Anterior cingulate cortex (tissue), 58 donors: ENCODE data around the gene FBRSL1.
"Not testable (repeated sequence)": the region's sequence is repeated elsewhere in the genome, so short reads cannot be mapped to it uniquely, and the experiment has no call there.

Experiments used
- DNase-seq, 58 donors: peaks; one replicate each; lab custom pipeline; 2025; lab: John Stamatoyannopoulos, UW

The FBRSL1 gene

DNA sequence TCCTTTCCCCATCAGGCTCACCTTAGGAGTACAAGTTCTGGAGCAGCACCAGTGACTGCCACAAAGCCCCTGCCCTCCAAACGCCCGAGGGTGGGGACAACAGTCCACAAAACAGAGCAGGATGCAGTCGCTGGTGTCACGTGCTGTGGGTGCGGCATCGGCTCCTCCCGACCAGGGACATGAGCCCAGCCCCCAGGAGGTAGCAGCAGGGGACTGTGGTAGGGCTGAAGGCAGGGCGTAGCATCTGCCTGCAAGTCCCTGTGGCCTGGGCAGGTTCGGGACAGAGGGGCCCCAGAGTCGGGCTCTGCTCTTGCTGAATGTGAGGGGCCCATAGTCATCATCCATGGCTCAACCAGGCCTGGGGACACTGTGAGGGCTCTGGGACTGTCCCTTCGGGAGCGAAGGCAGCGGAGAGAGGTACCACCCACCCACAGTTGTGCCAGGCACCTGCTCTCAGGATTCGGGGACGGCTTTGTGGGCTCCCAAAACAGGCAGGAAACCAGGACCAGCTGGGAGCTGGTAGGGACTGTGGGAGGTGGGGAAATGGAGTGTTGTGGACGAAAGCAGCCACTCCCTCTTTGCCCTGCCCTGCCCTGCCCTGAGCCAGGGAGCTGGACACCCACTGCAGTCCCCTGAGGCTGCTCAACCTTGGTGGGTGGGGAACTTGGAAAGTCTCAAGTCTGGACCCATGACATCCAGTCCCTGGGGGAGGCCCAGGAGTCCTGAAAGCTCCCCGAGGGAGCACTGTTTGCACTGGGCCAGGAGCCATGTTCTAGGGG, 30.7 kb downstream of the FBRSL1 start:
- DNase-seq, result no peak

DNA sequence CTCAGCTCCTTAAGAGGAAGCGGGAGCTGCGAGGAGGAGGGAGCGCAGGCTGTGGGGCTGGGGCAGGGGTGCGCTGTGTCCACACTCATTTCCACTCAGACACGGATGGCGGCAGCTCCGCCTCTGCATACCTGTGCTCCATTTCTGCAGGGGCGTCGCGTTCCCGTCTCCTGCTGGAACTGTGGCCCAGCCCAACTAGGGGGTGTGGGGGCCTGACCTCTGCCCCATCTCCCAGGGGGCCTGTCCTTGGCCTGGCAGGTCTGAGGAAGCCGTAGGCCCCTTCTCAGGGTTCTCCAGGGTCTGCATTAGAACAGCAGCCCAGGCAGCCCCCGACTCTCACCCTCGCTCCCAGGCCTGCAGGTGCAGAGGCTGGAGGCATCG, 31.2 kb downstream of the FBRSL1 start:
- DNase-seq, result no peak

DNA sequence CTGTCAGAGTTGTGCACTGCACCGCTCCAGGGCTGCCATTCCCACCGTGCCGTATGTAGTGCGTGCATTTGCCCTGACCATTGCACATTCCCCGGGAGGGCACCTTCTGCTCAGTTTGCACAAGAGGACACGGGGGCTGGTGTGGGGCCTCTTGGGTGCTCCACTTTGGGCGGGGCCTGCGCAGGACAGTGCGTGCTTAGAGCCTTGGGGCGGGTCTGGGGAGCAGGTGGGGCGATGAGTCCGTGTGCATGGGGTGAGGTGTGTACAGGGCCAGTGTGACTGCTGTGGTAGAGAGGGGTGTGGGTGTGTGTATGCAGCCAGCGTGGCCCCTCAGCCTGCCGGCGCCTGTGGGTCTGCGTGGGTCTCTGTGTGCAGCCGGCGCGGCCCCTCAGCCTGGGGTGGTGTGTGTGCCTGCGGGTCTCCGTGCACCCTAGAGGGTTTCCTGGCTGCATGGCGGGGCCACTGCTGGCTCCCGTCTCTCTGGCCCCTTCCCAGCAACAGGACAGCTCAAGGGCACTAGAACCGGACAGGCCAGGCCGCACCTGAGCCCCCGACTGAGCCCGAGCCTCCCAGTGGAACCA, 31.9 kb downstream of the FBRSL1 start:
- DNase-seq, result no peak

DNA sequence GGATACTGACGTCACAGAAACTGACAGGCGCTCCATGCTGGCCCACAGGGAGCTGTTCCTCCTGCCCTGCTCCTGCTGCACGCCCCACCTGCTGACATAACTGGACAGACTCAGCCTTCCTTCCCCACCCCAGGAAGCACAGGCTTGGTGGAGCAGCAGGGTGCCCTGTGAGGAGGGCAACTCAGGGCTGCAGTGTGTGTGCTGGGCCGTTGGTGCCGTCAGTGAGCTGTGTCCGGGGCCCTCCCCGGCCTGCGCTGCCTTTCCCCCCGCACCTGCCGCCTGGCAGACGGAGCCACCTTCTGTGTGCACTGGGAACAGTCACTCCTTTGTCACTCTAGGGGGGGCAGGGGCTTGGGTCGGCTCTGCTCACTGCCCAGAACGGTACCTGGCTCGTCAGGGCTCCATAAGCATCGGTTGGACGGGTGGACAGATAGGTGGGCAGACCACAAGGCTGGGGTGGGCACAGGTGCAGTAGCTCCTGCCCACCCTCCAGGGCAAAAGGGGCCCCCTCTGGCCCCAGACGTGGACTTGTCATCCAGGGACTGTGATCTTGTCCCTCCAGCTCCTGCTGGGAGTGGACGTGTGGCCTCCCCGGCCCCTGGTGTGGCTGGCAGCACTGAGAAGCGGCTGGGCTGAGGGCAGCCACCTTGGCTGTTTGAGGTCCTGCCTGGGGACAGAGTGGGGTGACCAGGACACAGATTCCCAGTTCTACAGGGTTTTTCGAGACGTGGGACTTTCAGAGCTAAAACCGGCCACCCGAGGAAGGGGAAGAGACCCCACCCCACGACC, 32.8 kb downstream of the FBRSL1 start:
- DNase-seq, result no peak

DNA sequence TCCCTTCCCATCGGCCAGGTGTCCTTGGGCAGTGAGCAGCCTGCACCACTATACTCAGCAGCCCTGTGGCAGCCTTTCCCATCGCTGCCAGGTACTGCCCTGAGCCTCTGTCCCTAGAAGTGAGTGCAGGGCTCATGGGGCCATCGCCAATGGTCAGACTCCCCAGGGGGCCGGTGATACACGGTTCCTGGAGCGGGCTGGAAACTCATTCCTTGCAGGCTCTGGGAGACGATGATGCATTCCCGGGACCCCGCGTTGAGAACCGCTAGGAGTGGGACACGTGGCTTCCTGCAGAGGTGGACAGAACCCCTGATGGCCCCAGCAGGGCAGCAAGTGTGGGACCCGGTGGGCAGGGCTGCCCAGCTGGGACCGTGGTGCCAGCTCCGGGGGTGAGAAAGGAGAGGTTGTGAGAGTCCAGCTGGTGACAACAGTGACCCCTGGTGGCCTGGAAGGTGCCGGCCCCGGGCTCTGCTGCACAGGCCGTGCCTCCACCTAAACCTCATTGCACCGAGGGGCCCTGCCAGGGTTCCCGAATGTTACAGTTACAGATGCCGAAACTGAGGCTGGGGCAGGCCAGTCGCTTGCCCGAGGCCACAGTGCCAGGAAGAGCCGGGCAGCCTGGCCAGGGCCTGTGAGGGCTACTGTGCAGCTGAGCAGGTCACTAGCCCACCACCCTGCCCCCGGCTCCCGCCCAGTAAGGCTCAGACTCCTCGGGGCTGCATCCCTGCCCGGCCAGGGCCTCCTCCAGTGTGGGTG, 33.8 kb downstream of the FBRSL1 start:
- peak in 53 of 58 donors; percentile 10 to 79 (median 52) for DNase-seq

DNA sequence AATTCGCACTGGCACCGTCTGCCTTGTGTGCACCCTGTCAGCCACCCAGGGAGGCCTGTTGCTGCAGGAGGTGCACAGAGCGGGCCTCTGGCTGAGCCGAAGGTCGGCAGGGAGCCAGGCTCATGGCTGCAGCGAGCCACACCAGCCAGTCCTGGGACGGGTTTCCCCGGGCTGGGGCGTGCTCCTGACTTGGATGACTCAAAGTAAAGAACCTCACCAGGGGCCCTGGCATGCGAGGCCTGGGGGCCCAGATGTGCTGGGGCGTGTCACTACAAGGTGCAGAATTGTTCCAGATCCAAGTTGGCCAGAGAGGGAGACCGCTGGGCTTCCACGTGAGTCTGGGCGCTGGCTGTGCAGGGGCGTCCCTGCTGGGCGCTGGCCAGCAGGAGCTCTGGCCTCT, 34.5 kb downstream of the FBRSL1 start:
- peak in 17 of 58 donors; percentile 16 to 60 (median 39) for DNase-seq

DNA sequence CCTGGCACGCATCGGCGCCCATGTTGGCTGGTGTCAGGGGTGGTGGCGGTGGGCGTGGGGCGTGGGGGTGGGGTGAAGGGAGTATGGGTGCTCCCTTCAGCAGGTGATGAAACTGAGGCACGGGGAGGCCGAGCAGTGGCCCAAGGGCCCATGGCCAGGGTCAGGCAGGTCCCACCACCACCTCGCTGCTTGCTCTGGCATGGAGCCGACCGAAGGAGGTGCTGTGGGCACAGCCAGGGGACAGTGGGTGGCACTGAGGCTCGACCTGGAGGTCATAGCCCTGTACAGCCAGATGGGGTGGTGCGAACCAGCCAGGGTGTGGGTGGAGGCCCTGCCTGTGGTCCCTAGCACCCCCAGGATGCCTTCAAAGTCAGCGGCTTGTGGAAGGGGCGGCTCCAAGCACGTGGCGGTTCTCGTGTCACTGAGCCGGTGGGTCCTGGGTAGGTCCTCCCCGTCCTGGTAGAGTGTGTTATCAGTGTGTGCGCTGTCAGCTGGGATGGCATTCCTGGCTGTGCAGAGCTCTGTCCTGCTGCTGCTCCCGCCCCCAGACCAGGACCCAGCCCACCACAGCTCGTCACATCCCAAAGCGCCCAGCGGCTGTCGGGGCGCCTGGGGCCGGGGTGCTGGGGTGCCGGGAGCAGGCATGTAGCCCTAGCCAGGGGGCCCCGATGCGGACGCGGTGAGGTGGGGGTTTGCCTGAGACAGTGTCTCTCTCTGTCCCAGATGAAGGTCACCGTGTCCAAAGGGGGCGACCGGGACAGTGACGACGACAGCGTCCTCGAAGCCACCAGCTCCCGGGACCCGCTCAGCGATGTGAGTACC, 35.3 kb downstream of the FBRSL1 start:
- no peak for DNase-seq

DNA sequence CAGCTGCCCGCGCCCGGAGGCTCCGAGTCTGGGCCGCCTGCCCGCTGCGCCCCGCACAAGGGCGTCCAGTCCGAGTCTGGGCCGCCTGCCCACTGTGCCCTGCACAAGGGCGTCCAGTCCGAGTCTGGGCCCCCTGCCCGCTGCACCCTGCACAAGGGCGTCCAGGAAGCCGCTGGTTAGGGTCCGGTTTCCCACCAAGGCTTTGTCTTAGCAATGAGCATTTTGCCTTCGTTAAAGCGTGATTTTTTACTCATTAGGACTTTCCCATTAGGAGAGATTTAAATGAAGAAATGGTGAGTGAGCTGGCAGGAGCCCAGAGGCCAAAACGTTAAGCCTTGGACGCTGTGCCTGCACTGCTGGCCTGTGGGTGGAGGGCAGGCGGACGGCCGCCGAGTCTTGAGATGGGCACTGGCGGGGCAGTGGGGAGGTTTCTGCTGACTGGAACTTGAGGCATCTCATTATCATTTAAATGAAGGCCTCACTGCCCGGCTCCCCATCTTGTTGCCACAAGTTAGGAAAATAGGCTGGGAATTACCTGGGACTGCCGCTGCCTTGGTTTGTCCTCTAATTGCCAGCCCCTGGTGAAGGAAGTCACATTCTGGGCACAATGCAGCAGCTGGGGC, 36.0 kb downstream of the FBRSL1 start:
- peak in 56 of 58 donors; percentile 15 to 96 (median 82) for DNase-seq

DNA sequence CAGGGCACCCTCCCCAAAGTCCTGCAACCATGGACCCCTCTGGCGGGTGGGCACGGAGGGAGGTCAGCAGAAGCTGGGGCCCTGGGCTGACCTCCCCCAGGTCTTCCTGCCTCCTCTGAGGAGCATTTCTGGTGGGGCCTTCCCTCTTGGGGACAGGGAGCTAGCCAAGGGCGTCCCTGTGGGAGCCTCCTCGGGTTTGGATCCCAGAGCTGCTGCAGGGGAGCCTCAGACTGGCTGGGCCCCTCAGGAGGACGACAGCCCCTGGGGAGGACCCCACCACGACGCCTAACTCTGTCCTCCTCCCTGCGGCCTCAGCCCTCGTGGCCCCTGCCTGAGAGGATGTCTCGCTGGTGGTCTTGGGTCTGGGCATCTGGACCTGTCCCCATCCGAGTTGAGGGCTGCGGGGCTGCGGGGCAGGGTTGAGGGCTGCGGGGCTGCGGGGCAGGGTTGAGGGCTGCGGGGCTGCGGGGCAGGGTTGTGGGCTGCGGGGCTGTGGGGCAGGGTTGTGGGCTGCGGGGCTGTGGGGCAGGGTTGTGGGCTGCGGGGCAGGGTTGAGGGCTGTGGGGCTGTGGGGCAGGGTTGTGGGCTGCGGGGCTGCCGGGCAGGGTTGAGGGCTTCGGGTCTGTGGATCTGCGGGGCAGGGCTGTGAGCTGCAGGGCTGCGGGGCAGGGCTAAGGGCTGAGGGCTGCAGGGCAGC, 37.4 kb downstream of the FBRSL1 start:
- DNase-seq, result no peak

DNA sequence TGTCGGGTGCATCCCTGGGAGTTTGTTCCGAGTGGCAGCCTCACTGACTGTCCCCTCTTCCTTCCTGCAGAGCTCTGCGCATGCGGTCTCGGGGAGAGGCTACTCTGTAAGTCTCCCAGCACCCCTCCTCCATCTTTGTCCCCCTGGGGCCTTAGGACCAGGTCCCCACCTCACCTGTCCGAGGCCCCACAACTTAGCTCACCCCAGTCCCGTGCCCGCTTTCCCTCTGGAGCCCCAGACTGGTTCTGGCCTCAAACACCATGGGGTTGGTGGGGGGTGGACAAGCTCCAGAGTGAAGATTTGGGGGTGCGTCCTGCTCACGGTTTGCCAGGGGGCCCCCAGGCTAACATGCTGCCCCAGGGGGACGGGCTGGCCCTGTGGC, 37.9 kb downstream of the FBRSL1 start:
- DNase-seq, result no peak

DNA sequence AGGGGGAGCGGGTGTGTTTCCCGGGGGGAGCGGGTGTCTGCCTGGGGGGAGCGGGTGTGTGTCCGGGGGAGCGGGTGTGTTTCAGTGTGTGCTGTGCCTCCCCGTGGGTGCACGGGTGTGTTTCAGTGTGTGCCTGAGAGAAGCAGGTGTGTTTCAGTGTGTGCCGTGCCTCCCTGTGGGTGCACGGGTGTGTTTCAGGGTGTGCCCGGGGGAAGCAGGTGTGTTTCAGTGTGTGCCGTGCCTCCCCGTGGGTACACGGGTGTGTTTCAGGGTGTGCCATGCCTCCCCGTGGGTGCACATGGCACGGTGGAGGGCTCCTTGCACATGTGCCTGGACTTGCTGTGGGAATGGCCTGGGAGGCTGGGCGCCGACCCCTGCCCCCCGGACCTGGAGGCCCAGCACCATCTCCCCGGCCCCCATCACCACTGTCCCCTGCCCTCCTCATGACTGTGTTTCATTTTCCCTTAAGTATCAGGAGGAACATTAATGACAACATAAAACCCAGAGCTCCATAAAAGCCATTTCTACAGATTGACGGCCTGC, 38.7 kb downstream of the FBRSL1 start:
- no peak for DNase-seq

DNA sequence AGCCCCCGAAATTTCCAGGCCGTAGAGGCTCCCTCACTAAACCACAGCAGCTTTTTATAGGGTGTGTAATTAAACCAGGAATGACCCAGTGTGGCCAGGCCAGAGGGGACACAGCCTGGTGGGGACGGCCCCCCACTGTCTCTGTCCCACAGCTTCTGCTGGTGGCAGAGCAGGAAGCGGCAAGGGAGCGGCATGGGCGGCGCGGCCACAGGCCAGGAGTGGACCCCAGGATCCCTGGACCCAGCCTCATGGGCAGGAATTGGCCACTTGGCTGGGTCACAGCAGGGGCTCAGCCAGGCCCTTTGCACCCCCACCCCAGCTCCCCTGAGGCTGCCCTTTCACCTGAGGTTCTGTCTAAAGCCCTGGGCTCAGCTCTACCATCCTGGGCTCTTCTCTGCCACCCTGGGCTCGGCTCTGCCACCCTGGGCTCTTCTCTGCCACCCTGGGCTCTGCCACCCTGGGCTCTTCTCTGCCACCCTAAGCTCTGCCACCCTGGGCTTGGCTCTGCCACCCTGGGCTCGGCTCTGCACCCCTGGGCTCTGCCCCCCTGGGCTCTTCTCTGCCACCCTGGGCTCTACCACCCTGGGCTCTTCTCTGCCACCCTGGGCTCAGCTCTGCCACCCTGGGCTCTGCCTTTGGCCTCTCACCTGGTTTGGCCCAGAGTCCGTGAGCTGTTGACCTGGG, 39.3 kb downstream of the FBRSL1 start:
- no peak for DNase-seq

DNA sequence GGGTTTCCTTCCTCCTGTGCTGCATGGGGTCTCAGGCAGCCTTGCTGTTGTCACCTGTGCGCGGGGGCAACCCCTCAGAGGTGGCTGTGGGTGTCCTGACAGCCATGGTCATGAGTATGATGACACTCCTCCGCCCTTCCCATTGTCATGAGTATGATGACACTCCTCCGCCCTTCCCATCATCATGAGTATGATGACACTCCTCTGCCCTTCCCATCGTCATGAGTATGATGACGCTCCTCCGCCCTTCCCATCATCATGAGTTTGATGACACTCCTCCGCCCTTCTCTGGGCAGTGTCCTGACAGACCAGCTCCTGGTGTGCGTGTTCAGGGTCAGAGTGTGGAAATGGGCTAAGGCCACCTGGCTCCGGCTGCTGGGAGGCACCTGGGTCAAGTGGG, 40.0 kb downstream of the FBRSL1 start:
- no peak for DNase-seq

DNA sequence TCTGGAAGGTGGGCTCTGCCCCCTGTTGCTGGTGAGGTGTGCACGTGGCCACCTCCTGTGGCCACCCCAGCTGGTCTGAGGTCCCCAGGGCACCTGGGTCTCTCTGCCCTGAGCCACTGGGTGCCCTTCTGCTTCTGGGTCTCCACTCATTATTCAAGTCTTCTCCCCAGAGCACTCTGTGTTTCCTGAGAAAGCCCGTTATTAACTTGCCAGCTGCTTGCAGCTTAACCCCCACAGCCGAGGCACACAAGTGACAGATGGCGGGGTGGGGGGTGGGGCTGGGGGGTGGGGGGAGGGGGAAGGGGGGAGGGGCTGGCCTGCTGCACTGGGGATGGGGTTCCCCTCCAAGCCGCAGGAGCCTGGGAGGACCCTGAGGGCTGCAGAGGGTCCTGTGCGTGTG, 40.5 kb downstream of the FBRSL1 start:
- DNase-seq, result no peak

DNA sequence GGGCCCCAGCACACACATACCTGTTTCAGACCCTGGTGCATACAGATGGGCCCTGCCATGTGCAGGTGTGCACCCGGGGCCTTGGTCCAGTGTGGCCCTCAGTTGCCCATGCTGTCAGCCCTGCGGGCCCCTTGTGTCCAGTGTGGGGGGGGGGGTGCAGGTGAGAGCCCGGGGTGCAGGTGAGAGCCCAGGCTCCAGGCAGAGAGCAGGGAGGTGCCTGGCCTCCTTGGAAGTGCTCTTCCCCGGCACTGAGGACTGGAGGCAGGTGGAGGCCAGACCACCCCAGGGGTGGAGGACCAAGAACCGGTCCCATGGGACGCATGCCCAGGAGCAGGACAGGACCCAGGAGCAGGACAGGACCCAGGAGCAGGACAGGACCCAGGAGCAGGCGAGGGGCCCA, 40.9 kb downstream of the FBRSL1 start:
- no peak for DNase-seq

DNA sequence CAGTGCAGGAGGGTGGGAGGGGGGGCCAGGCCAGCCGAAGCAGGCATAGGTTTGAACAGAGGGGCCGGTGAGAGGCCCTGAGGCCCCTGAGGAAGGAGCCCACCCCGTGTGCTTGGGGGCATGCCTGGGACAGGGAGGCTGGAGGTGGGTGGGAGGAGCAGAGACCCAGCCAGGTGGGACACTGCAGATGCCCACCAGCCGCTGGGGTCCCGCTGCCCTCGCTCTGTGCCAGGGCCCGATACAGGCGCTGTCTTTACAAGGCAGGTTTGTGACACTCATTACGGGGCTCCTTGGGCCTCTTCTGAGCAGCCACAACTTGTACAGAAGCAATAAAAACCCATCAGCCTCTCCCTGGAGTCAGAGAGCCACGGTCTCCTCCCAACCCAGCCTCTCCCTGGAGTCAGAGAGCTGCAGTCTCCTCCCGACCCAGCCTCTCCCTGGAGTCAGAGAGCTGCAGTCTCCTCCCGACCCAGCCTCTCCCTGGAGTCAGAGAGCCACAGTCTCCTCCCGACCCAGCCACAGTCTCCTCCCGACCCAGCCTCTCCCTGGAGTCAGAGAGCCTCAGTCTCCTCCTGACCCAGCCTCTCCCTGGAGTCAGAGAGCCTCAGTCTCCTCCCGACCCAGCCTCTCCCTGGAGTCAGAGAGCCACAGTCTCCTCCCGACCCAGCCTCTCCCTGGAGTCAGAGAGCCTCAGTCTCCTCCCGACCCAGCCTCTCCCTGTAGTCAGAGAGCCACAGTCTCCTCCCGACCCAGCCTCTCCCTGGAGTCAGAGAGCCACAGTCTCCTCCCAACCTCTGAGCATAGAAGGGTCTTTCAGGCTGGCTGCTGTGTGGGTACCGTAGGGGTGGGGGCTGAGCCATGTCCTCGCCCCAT, 43.0 kb downstream of the FBRSL1 start:
- not testable (repeated sequence) for DNase-seq

DNA sequence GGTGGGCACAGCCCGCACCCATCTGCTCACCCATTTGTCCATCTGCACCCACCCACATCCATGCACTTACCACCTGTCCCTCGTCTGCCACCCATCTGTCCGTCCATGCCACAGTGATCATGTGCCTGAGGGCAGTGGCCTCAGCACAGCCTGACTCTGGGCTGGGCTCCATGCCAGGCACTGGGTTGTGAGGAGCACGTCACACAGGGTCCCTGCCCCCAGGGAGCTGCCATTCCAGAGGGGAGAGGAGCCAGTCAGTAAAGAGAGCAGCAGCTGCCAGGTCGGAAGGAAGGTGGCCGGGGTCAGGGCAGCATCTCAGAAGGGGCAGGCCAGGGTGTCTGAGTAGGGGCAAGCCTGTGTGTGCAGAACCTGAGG, 43.6 kb downstream of the FBRSL1 start:
- no peak for DNase-seq
